ENCODE results near the gene TMEM63C. TPM values are rescaled to one million over a fixed set of nuclear protein-coding genes. Genes with fewer than 3 reads are reported as not detected.

TMEM63C gene
- total and polyA plus RNA-seq, 2 donors (not counting 3 experiments of a cell fraction or from before 2014, with no cell fraction given) = not detected

DNA sequence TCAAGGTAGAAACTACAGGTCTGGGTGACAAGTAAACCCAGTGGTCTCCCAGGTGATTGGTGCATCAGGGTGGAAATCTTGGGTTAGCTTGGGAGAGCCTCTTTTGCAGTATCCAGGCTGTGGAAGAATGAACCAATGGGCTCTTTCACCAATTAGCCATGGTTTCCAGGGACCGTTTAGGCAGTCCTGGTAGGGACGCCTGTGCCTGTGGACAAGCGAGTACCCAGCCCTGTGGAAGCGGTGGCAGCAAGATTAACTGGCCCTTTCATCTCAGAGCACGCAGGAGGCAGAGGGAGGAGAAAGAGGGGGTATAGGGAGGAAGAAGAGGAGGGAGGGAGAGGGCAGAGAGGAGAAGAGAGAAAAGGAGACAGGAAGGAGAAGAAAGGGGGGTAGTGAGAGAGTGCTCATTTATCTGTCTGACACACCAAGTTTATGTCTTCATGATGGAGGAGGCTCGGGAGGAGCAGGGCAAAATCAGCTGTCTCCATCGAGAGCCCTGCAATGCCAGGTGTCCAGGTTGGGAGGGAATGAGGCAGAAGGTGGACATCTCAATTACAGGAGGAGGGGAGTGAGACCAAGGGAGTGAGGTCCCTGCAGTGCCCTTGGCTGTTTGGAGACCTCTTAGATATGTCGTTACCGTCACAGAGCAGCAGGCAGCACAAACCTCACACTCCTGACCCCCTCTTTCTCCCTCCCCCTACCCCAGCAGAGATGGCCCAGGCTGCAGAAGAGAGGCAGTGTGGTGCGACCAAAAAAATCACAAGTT, 35.4 kb upstream of the TMEM63C start:
- Histone ChIP-seq H3K4me2 (ENCODE audit: insufficient read depth, low read length) (no peak overlapping the region), H3K27ac (ENCODE audit: insufficient read depth, low read depth, low read length) (no peak overlapping the region), H4K20me1 (replicated peaks; ENCODE audit: control insufficient read depth, extremely low read depth, insufficient read depth, low read length) (no peaks in the 10 kb centered on the region), H3K9ac (replicated peaks; ENCODE audit: extremely low read depth, insufficient read depth, low read length) (no peak overlapping the region), H3K4me1 (ENCODE audit: control insufficient read depth, extremely low read depth, insufficient read depth, low read length) (no peaks in the 10 kb centered on the region), H2AFZ (ENCODE audit: low read depth, low read length) (no peak overlapping the region), H3K9me1 (replicated peaks; ENCODE audit: control insufficient read depth, extremely low read depth, insufficient read depth, low read length) (no peaks in the 10 kb centered on the region), H3K9me3 (replicated peaks; ENCODE audit: control insufficient read depth, insufficient read depth, low read length) (no peaks in the 10 kb centered on the region), H3K36me3 (ENCODE audit: control insufficient read depth in 2 of 2, extremely low read depth in 1 of 2, insufficient read depth in 2 of 2, low read length in 2 of 2) (no peaks in the 10 kb centered on the region), H3K79me2 (ENCODE audit: control insufficient read depth, insufficient read depth, low read length) (no peaks in the 10 kb centered on the region), H3K27me3 (ENCODE audit: control insufficient read depth in 2 of 2, insufficient read depth in 2 of 2, low read length in 2 of 2) (peaks cover 56 to 65% of the 10 kb centered on the region in 2 experiments), H3K4me3 (replicated peaks in 1 of 3; ENCODE audit: insufficient read depth in 1 of 3, low read depth in 1 of 3, low read length in 3 of 3) (no peak overlapping the region)
- DNase-seq (ENCODE audit: low read depth, low spot score) (no peak), FAIRE-seq (no peak)
- BruUV-seq (replicated peaks) = no TSS peak
- TF ChIP-seq GATA2 (IDR thresholded peaks at IDR 0.05; ENCODE audit: insufficient read depth, insufficient read length, low read depth, low read length) (no peak), EZH2 (IDR thresholded peaks at IDR 0.05; ENCODE audit: borderline replicate concordance, low read depth, low read length, severe bottlenecking) (no peak), FOS (IDR thresholded peaks at IDR 0.05; ENCODE audit: borderline replicate concordance, insufficient read depth, low read length) (no peak)
- ChIA-PET POLR2A (no interaction called here), CTCF (interaction anchor here (1.0 to 1.5 kb wide), 3 partner anchors 9 to 271 kb away, joined by 4 to 6 read pairs (median 5); no protein-coding TSS in a partner anchor)
- intact Hi-C loops (cut with micrococcal nuclease) = no loop called here
- dilution Hi-C loops (cut with MboI; ENCODE audit: extremely low pct_ligation_motif_present, low sequenced_read_pairs) = no loop called here

DNA sequence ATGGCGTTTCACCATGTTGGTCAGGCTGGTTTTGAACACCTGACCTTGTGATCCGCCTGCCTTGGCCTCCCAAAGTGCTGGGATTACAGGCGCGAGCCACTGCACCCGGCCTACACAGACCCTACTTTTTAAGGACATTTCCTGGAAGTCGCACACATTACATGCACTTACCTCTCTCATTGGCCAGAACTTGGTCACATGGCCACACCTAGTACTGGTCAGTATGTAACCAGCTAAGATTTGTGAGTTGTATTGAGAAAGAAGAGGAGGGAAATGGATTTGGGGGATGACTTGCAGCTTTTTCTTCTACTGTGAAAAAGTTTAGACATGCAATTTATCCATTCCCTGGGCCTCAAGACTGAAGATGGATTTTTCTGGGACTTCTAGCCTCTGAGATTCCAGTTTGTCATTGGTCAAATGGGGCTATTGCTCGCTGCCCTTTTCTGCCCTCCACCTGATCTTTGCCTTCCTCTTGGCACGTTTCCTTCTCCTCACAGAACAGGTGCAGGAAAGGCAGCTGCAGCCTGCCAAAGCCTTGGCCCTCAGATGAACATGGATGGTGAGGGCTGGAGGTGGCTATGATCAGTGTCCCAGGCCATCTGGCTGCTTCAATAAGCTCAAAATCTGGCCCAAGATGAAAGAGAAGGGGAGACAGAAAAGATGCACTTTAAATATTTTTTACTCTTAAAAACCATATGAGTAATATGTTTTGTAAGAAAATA, 32.9 kb upstream of the TMEM63C start:
- no TSS peak for BruUV-seq (replicated peaks)
- POLR2A ChIA-PET = interaction anchor here (0.8 kb wide), 1 partner anchor 172 kb away, joined by 3 read pairs; the partner anchor contains the start of genes GSTZ1 and POMT2
- intact Hi-C loops (cut with micrococcal nuclease) = no loop called here

More for the DNA sequence above, 32.9 kb upstream of the TMEM63C start:
- no peak for FAIRE-seq
- Histone ChIP-seq H3K4me3 (replicated peaks in 1 of 3; ENCODE audit: insufficient read depth in 1 of 3, low read depth in 1 of 3, low read length in 3 of 3) (no peak overlapping the region), H3K9ac (replicated peaks; ENCODE audit: extremely low read depth, insufficient read depth, low read length) (no peak overlapping the region), H4K20me1 (replicated peaks; ENCODE audit: control insufficient read depth, extremely low read depth, insufficient read depth, low read length) (no peaks in the 10 kb centered on the region), H2AFZ (ENCODE audit: low read depth, low read length) (no peak overlapping the region), H3K27me3 (ENCODE audit: control insufficient read depth in 2 of 2, insufficient read depth in 2 of 2, low read length in 2 of 2) (peaks cover 39 to 47% of the 10 kb centered on the region in 2 experiments), H3K4me1 (ENCODE audit: control insufficient read depth, extremely low read depth, insufficient read depth, low read length) (no peaks in the 10 kb centered on the region), H3K27ac (ENCODE audit: insufficient read depth, low read depth, low read length) (no peak overlapping the region), H3K36me3 (ENCODE audit: control insufficient read depth in 2 of 2, extremely low read depth in 1 of 2, insufficient read depth in 2 of 2, low read length in 2 of 2) (no peaks in the 10 kb centered on the region), H3K79me2 (ENCODE audit: control insufficient read depth, insufficient read depth, low read length) (no peaks in the 10 kb centered on the region), H3K9me1 (replicated peaks; ENCODE audit: control insufficient read depth, extremely low read depth, insufficient read depth, low read length) (no peaks in the 10 kb centered on the region), H3K9me3 (replicated peaks; ENCODE audit: control insufficient read depth, insufficient read depth, low read length) (no peaks in the 10 kb centered on the region), H3K4me2 (ENCODE audit: insufficient read depth, low read length) (no peak overlapping the region)
- CTCF ChIA-PET = interaction anchor here (0.6 to 8.9 kb wide), 9 partner anchors 9 to 392 kb away, joined by 3 to 212 read pairs (median 4); no protein-coding TSS in a partner anchor
- dilution Hi-C loops (cut with MboI; ENCODE audit: extremely low pct_ligation_motif_present, low sequenced_read_pairs) = no loop called here
- no peak for DNase-seq (ENCODE audit: low read depth, low spot score)
- TF ChIP-seq, protein P1, sequence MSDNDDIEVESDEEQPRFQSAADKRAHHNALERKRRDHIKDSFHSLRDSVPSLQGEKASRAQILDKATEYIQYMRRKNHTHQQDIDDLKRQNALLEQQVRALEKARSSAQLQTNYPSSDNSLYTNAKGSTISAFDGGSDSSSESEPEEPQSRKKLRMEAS (IDR thresholded peaks at IDR 0.05; ENCODE audit: insufficient read depth, insufficient read length) = no peak
- no peak for TF ChIP-seq MYC (IDR thresholded peaks at IDR 0.05; ENCODE audit: low read depth, low read length)
- no peak for TF ChIP-seq POLR2AphosphoS5 (IDR thresholded peaks at IDR 0.05; ENCODE audit: insufficient read depth, low read depth, low read length)
- TF ChIP-seq, protein P2, sequence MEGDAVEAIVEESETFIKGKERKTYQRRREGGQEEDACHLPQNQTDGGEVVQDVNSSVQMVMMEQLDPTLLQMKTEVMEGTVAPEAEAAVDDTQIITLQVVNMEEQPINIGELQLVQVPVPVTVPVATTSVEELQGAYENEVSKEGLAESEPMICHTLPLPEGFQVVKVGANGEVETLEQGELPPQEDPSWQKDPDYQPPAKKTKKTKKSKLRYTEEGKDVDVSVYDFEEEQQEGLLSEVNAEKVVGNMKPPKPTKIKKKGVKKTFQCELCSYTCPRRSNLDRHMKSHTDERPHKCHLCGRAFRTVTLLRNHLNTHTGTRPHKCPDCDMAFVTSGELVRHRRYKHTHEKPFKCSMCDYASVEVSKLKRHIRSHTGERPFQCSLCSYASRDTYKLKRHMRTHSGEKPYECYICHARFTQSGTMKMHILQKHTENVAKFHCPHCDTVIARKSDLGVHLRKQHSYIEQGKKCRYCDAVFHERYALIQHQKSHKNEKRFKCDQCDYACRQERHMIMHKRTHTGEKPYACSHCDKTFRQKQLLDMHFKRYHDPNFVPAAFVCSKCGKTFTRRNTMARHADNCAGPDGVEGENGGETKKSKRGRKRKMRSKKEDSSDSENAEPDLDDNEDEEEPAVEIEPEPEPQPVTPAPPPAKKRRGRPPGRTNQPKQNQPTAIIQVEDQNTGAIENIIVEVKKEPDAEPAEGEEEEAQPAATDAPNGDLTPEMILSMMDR (IDR thresholded peaks at IDR 0.05; ENCODE audit: extremely low read depth in 1 of 2, insufficient read depth in 1 of 2, low read depth in 1 of 2, low read length in 2 of 2) = no peak
